Activated CD4-positive, alpha-beta T cell treated with anti-CD3 and anti-CD28 coated beads, Interleukin-2, amount 50 U/mL, for 48 hours (primary cell): ENCODE data around the gene CPNE8.
A peak's percentile ranks its signal among the peaks of the same experiment; 100 is the strongest.

ENCODE experiments used
- DNase-seq, 2 experiments: peaks; one replicate each; pipeline ENCODE4 v3.0.0-alpha.2; 2020

Gene CPNE8

DNA sequence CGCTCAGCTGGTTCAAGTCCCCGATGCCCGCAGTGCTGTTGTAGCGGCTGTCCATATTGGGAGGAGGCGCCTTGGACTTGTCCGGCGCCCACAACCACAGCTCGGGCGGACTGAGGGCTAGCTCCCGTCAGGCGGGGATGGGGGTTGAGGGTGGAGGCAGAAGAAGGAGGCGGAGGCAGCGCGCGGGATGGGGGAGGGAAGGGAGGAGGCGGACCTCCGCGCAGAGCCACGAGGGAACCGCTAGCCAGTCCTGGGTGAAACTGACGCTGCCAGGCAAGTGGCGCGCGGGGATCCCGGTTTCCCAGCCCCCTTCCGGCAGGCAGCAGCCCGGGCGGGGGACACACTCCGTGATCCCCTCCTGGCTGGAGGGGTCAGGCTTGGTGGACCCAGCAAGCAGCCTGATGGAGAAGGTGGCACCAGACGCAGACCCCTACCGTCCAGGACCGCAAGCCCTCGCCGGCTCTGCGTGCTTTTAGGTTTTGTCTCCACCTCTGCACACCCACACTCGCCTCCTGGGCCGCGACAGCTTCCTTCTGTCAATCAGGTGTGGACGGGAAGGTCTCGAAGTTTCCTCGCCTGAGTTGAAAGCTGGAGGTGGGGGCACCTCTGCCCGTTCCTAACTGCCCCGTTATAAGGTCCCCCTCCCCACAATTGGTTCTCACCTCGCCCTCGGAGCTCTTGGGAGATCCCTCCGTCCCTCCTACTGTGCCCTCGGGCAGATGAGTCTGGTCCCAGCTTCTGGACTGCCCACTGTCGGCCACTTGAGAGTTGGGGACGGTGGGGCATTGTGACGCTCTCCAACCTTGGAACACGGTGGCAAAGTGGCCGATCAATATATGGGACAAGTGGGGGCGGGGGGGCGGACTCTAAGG is at the start of gene CPNE8:
Gene CPNE8 (minus strand): TSS at position 112 of the 872 bp plus-strand sequence. CDS start 57 bp downstream, at position 55.
- DNase-seq, result peak; percentile 63 to 67

GRCh38 chr12:38954238-38954873 is 49.0 kb upstream of the CPNE8 start:
- no peak for DNase-seq

GRCh38 chr12:38949363-38949762 is 44.0 kb upstream of the CPNE8 start:
- no peak for DNase-seq

DNA sequence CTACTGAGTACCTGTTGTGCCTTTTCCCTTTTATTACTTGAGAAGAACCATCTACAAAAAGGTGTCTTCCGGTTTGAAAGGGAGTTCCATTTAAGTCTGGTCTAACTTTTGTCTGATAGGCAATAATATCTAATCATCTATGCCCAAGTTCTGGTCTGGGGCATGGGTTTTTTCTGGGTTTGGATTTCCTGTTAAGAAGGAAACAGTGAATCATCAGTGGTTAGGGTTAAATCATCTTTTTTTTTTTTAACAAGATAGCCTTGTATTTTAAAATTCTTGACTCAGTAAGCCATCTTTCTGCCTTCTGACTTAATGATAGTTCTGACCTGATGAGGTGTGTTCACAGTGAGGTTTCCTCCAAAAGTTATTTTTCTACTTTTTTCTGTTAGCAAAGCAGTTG is 29.3 kb upstream of the CPNE8 start:
- DNase-seq, result no peak

GRCh38 chr12:38934078-38934584 is 28.7 kb upstream of the CPNE8 start:
- no peak for DNase-seq

- DNase-seq, result no peak
Measured at GRCh38 chr12:38932320-38932719, 26.9 kb upstream of the CPNE8 start.

DNA sequence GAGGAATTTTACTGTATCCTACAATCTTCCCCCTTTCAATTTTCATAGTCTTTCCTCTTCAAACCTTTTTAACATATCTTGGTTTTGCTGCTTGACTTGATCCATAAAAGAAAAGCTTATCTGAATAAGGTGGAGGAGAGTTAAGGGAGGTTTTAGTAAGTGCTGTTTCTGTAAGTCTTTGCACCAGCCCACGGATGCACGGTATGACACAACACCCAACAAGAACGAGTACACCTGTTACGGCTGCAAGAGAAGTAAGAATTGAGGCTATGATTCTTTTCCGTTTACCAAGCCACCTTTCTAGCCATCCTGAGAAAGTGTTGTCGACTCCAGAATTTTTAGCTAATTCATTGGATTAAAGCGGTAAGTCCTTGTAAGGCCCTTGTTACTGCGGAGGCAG is 26.1 kb upstream of the CPNE8 start:
- no peak for DNase-seq

- no peak for DNase-seq
Measured at GRCh38 chr12:38930990-38931389, 25.6 kb upstream of the CPNE8 start.

GRCh38 chr12:38926501-38926900 is 21.1 kb upstream of the CPNE8 start:
- no peak for DNase-seq

DNA sequence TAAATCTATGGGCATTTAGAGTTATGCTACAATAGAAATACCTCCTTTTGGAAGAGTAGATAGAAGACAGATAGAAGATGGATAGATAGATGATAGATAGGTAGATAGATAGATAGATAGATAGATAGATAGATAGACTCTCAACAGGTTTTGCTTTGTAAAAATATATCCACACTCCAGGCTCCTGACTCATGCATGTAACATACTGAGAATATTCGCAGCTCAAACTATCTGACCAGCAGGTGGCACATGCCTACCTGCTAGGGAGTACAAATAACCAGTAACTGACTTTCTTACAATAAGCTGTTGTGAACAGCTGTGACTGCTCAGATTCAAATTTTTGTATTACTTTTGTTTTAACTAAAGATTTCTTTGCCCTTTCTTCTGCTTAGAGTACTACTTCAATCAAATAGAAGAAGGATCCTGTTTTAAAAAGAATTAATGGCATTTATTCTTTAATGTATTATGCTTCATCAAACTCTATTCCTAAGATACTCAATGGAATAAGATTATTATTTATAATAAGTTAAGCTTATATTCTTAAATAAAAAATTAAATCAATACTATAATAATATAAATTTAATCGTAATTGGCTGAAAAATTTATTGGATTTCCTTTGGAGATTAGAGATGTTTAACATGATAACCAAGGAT is 15.8 kb upstream of the CPNE8 start:
- peak; percentile 22 to 36 for DNase-seq

DNA sequence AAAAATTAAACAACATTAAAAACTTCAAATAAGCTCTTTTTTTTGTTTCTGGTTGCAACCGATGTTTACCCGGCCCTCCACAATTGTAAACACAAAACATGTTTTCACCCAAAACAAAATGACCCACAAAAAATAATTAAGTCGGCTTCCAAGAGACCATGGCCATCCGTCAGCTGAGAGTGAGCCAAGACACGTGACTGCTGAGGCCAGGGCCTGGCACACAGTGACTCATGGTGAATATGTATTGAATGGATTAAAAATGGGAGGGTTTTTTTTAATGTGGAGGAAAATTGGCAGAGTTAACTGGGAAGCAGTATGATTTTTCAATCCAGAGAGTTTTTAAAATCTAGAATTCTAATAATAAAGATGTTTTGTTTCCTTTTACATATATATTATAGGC is 13.8 kb upstream of the CPNE8 start:
- DNase-seq, result no peak

DNA sequence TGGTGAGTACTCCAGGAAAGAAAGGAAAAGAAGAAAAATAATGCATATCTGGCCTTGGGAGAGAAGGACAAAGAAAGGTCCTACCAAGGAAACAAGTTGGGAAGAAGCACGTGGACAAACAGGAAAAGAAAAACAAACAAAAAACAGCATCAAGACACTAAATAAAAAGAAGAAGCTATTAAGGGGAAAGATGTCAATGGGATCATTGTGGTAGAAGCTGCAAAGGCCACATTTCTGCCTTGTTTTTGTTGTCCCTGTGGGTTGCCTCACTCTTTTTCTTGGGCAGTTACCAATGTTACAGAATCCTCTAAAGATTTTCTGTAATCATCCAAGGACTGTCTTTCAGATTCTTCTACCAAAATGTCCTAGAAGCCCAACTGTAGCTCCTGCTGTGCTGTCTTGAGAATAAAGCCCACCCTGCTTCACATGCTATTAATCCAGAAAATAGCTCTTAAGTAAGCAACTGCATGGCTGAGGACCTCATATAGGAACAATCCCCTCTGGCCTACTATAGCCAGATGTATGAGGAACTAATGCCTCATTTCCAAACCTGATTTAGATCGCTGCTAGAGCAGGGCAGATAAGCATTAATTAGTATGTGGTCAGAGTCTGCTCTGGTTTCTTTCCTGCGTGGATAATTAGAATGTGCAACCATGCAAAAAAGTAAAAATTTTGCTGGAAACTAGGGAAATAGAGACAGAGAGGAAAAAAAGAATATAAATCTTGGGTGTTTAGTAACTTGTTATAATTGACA is 10.2 kb upstream of the CPNE8 start:
- no peak for DNase-seq

DNA sequence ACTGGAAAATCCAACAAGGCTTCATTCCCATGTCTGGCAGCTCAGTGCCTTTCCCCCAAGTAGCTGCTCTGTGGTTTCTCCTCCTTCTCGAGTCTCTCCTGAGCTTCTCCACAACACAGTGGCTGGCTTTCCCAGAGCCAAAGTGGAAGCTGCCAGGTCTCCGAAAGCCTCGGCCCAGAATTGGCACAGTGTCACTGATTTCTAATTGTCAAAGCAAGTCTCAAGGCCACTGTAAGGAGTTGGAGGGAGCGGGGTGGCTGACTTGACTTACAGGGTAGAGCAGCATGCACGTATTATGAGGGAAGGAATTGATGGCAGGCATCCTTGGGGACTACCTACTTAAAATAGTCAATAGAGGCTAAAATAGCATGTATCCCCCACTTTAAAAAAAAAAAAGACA is 6.7 kb upstream of the CPNE8 start:
- DNase-seq, result no peak

GRCh38 chr12:38911611-38912010 is 6.2 kb upstream of the CPNE8 start:
- DNase-seq, result no peak

DNA sequence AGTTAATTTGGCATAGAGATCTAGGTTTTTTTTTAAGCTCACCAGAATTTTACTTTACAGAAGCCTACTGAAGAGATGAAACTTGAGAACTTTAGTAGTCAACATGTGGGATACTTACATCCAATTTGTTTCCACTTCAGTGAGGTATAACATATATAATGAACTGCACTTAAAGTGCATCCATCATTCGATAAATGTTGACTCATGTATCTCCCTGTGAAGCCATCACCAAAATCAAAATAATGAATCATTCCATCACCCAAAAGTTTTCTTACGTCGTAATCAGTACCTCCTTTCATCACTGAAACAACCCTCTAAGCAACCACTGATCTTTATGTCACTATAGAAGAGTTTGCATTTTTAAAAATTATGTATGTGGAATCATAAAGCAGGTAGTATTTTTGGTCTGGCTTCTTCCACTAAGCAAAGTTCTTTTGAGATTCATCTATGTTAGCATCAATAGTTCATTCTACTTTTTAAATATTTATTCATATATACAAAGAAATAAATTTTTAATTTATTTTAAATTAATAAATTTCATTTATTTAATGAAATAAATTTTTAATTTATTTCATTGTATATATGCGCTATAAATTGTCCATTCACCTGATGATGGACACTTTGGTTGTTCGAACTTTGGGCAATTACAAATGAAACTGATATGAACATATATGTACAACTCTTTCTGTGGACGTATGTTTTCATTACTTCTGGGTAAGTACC is 2.0 kb upstream of the CPNE8 start:
- DNase-seq, result no peak

- peak; percentile 78 to 81 for DNase-seq
Measured at GRCh38 chr12:38906482-38907200, 1.2 kb upstream of the CPNE8 start.

GRCh38 chr12:38904537-38905479 is 583 bp downstream of the CPNE8 start:
- DNase-seq, result peak; percentile 53 to 67

GRCh38 chr12:38903596-38903995 is 1.8 kb downstream of the CPNE8 start:
- DNase-seq, result no peak

GRCh38 chr12:38898001-38898684 is 7.2 kb downstream of the CPNE8 start:
- DNase-seq, result no peak

DNA sequence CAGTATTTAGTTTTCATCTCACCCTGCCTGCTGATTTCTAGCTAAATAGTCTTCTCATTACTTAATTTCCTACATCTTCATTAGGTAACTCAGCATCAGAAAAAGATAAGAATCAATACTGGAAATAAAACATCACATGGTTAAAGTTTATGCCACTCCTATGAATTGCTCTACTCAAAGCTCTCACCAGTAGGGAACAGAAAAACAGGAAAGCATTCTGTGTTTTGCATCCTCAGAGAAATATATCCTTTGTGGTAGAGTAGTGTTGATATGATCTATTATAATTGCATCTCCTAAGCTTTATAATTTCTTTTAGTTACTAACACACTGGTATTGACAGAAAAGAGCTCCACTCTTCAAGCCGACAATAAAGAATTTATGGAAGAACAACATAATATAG is 9.9 kb downstream of the CPNE8 start:
- DNase-seq, result no peak
